PC-9 (cell line): ENCODE results near the gene PYROXD2.

Experiments
- EZH2 ChIP-seq: fragments of 200-600 bp; sonication (generic); IDR thresholded peaks from 2 replicates; pipeline ENCODE4 v1.8.0; 2017; ENCODE audit warnings: antibody characterized with exemption, low read depth
- TF ChIP-seq, protein P1 (sequence below): fragments of 200-600 bp; sonication (generic); conservative IDR thresholded peaks from 2 replicates; pipeline ENCODE4 v1.6.1; 2017; ENCODE audit warnings: mixed run types, antibody characterized with exemption, mild to moderate bottlenecking, moderate library complexity

DNA sequence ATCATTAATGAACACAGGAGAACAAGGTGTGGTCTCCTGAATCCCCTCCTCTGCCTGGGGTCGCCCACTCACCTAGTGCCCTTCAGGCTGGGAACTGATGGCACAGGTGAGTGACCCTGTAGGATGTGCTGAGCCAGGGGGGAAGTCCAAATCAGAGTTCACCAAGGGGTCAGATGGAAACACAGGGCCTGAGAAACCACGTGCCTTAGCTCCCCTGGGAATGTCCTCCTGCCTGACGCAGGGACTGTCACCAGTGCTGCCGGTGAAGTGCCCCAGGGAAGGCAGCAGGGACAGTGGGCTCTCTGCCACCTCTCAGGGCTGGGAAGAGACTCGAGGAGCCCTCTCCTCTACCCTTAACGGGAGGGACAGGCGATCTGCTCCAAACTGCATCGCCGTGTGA lies 5.8 kb upstream of the PYROXD2 start:
- TF ChIP-seq, protein P1, sequence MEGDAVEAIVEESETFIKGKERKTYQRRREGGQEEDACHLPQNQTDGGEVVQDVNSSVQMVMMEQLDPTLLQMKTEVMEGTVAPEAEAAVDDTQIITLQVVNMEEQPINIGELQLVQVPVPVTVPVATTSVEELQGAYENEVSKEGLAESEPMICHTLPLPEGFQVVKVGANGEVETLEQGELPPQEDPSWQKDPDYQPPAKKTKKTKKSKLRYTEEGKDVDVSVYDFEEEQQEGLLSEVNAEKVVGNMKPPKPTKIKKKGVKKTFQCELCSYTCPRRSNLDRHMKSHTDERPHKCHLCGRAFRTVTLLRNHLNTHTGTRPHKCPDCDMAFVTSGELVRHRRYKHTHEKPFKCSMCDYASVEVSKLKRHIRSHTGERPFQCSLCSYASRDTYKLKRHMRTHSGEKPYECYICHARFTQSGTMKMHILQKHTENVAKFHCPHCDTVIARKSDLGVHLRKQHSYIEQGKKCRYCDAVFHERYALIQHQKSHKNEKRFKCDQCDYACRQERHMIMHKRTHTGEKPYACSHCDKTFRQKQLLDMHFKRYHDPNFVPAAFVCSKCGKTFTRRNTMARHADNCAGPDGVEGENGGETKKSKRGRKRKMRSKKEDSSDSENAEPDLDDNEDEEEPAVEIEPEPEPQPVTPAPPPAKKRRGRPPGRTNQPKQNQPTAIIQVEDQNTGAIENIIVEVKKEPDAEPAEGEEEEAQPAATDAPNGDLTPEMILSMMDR: no peak
- TF ChIP-seq EZH2: no peak
